SK-N-SH (cell line): ENCODE data around the gene VPS8. TPM values are rescaled to one million over a fixed set of nuclear protein-coding genes. Genes with fewer than 3 reads are reported as not detected.

Source experiments
- CTCF ChIA-PET: fragments of 300-600, 350-600 bp; formaldehyde crosslinking; extraction: SDS; loops from one replicate; lab custom pipeline; 2021; lab: Yijun Ruan, JAX
- POLR2A ChIA-PET: fragments of 350-600 bp; sonication (Branson Sonifier 250); formaldehyde crosslinking; extraction: SDS; loops from one replicate; lab custom pipeline; 2020; ENCODE audit warnings: antibody characterized with exemption, inconsistent platforms; lab: Yijun Ruan, JAX
- DNase-seq: peaks from one replicate; pipeline ENCODE4 v3.0.0; 2012
- H2AFZ ChIP-seq: fragments of 200-600 bp; sonication (generic); 2 replicates; pipeline ENCODE4 v1.8.1; 2016; ENCODE audit warnings: antibody characterized with exemption, mild to moderate bottlenecking, low read depth
- H3F3A ChIP-seq: fragments of 200-600 bp; sonication (generic); replicated peaks from 2 replicates; pipeline ENCODE3; 2016; ENCODE audit warnings: antibody characterized with exemption, mild to moderate bottlenecking; ENCODE audit not compliant: insufficient read depth
- H3K27ac ChIP-seq, 2 experiments: fragments of 200-500 bp in 1 of 2; fragments of 200-600 bp in 1 of 2; sonication (Bioruptor generic) in 1 of 2; sonication (generic), shearing (Covaris generic) in 1 of 2; 2 replicates each; pipeline versions ENCODE4 v1.5.1 to v1.6.1; 2014 to 2016; ENCODE audit warnings: low read depth in 2 of 2, inconsistent platforms in 1 of 2, low read length in 1 of 2, mild to moderate bottlenecking in 1 of 2, mixed read lengths in 1 of 2
- H3K27me3 ChIP-seq: fragments of 200-600 bp; sonication (generic), shearing (Covaris generic); 2 replicates; pipeline ENCODE4 v1.6.1; 2016; ENCODE audit warnings: mixed run types; ENCODE audit not compliant: insufficient read depth
- H3K36me3 ChIP-seq, 2 experiments: fragments of 200-500 bp in 1 of 2; fragments of 200-600 bp in 1 of 2; sonication (Bioruptor generic) in 1 of 2; sonication (generic) in 1 of 2; replicated peaks in 1 of 2; 2 replicates each; pipeline versions ENCODE3 to v1.5.1; 2014 to 2016; ENCODE audit warnings: low read length in 1 of 2, mild to moderate bottlenecking in 1 of 2; ENCODE audit not compliant: insufficient read depth in 2 of 2, control insufficient read depth in 1 of 2
- H3K4me1 ChIP-seq, 2 experiments: fragments of 200-500 bp in 1 of 2; fragments of 200-600 bp in 1 of 2; sonication (Bioruptor generic) in 1 of 2; sonication (generic), shearing (Covaris generic) in 1 of 2; 2 replicates each; pipeline versions ENCODE4 v1.5.1 to v1.6.1; 2014 to 2016; ENCODE audit warnings: low read depth in 1 of 2, low read length in 1 of 2, mixed run types in 1 of 2; ENCODE audit not compliant: insufficient read depth in 2 of 2, control insufficient read depth in 1 of 2
- H3K4me2 ChIP-seq: fragments of 200-600 bp; sonication (generic), shearing (Covaris generic); 2 replicates; pipeline ENCODE4 v1.6.1; 2017; ENCODE audit warnings: mixed run types
- H3K4me3 ChIP-seq, 2 experiments: fragments of 200-500 bp in 1 of 2; fragments of 200-600 bp in 1 of 2; sonication (Bioruptor generic) in 1 of 2; sonication (generic), shearing (Covaris generic) in 1 of 2; 2 replicates each; pipeline versions ENCODE4 v1.5.1 to v1.8.1; 2014 to 2016; ENCODE audit warnings: low read depth in 2 of 2, inconsistent platforms in 1 of 2, low read length in 1 of 2, mild to moderate bottlenecking in 1 of 2, mixed read lengths in 1 of 2, moderate library complexity in 1 of 2
- H3K79me2 ChIP-seq: fragments of 200-600 bp; sonication (generic); 2 replicates; pipeline ENCODE4 v1.8.1; 2017; ENCODE audit warnings: mild to moderate bottlenecking; ENCODE audit not compliant: insufficient read depth
- H3K9ac ChIP-seq: fragments of 200-600 bp; sonication (generic); 2 replicates; pipeline ENCODE4 v1.6.1; 2017; ENCODE audit warnings: mixed run types
- H3K9me2 ChIP-seq: fragments of 200-600 bp; sonication (generic); 2 replicates; pipeline ENCODE4 v1.6.1; 2017; ENCODE audit warnings: mixed run types
- H3K9me3 ChIP-seq: fragments of 200-600 bp; sonication (generic); 2 replicates; pipeline ENCODE4 v1.6.1; 2017; ENCODE audit warnings: mixed run types, mild to moderate bottlenecking, moderate library complexity
- H4K20me1 ChIP-seq: fragments of 200-600 bp; sonication (generic); 2 replicates; pipeline ENCODE4 v1.6.1; 2017; ENCODE audit warnings: mild to moderate bottlenecking, mixed run types; ENCODE audit not compliant: insufficient read depth
- ELF1 ChIP-seq: IDR thresholded peaks from 2 replicates; pipeline ENCODE4 v1.4.0; 2012
- EZH2phosphoT487 ChIP-seq: fragments of 200-600 bp; sonication (generic); IDR thresholded peaks from 2 replicates; pipeline ENCODE4 v1.6.1; 2017; ENCODE audit warnings: low read depth, mixed run types, mild to moderate bottlenecking, antibody characterized with exemption, moderate library complexity, borderline replicate concordance
- FOSL2 ChIP-seq: IDR thresholded peaks from 2 replicates; pipeline ENCODE4 v1.4.0; 2012; ENCODE audit warnings: low read depth, mild to moderate bottlenecking, moderate library complexity, borderline replicate concordance
- FOXJ3 ChIP-seq: sonication (generic); formaldehyde crosslinking; IDR thresholded peaks from 2 replicates; pipeline ENCODE4 v1.5.1; 2020; ENCODE audit warnings: mild to moderate bottlenecking, missing genetic modification reagents
- GATA2 ChIP-seq: sonication (generic); formaldehyde crosslinking; IDR thresholded peaks from 2 replicates; pipeline ENCODE4 v1.5.0; 2020; ENCODE audit warnings: mild to moderate bottlenecking, missing genetic modification reagents
- JUND ChIP-seq: IDR thresholded peaks from 2 replicates; pipeline ENCODE4 v1.4.0; 2012
- NFIC ChIP-seq: IDR thresholded peaks from 2 replicates; pipeline ENCODE4 v1.4.0; 2012; ENCODE audit warnings: borderline replicate concordance
- NRF1 ChIP-seq: IDR thresholded peaks from 2 replicates; pipeline ENCODE4 v1.6.1; 2012; ENCODE audit warnings: low read depth, mild to moderate bottlenecking, low read length
- POLR2AphosphoS5 ChIP-seq: IDR thresholded peaks from 2 replicates; pipeline ENCODE4 v1.6.1; 2012; ENCODE audit warnings: low read depth, low read length
- RAD21 ChIP-seq: IDR thresholded peaks from 2 replicates; pipeline ENCODE4 v1.6.1; 2012; ENCODE audit warnings: mild to moderate bottlenecking, low read length
- RFX5 ChIP-seq: IDR thresholded peaks from 2 replicates; pipeline ENCODE4 v1.6.1; 2012; ENCODE audit warnings: mild to moderate bottlenecking, improper control_type of control experiment, low read length
- TAF1 ChIP-seq: IDR thresholded peaks from 2 replicates; pipeline ENCODE4 v1.6.1; 2012; ENCODE audit warnings: low read depth, mild to moderate bottlenecking, low read length, moderate library complexity, borderline replicate concordance
- TCF12 ChIP-seq: IDR thresholded peaks from 2 replicates; pipeline ENCODE4 v1.4.0; 2012
- TEAD4 ChIP-seq: IDR thresholded peaks from 2 replicates; pipeline ENCODE4 v1.4.0; 2012; ENCODE audit warnings: mild to moderate bottlenecking, borderline replicate concordance; ENCODE audit not compliant: insufficient read depth
- WGBS: methylation state at CpG from one replicate; pipeline ENCODE4 v1.1.6; 2017; ENCODE audit warnings: low lambda C conversion rate; 5-methylcytosine and 5-hydroxymethylcytosine counted together
- polyA plus RNA-seq, 3 experiments: library from polyadenylated mRNA; depleted of rRNA; stranded (reverse); fragments of >200 nt; gene quantifications; 2 replicates each; pipeline ENCODE4 v1.2.3, GENCODE V29; 2012
- TF ChIP-seq, protein P1 (sequence below): IDR thresholded peaks from 2 replicates; pipeline ENCODE4; 2012
- TF ChIP-seq, protein P2 (sequence below): fragments of 200-600 bp; sonication (generic); IDR thresholded peaks from 2 replicates; pipeline ENCODE4 v1.6.1; 2017; ENCODE audit warnings: antibody characterized with exemption, mild to moderate bottlenecking, moderate library complexity
- TF ChIP-seq, protein P3 (sequence below): fragments of 150-350 bp; IDR thresholded peaks from 2 replicates; pipeline ENCODE4 v1.6.1; 2017; ENCODE audit warnings: antibody characterized with exemption, low read length, low read depth, borderline replicate concordance

Gene VPS8
- polyA plus RNA-seq, 1 of the 3 experiments (the other 2 are of a cell fraction) = 12.8 TPM

DNA sequence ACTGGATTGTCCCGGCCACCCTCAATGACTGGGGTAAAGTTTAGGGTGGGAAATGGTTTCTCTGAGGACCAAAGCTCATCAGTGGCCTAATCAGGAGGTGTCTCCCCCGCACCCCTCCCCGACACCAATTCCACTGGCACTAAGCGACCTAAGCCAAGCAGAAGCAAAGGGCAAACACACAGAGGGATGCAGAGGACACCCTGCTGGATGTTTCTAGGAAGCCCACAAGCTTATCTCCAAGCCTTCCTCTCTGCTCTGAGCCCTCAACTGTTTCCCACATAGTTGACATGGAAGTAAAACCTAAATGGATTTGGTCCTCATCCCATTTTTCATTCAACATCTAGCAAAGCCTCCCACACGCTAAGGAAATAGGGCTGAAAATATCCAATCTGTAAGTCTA, 272.4 kb downstream of the VPS8 start:
- Histone ChIP-seq H2AFZ (no peak overlapping the region), H3K4me2 (no peak overlapping the region), H3F3A (peaks cover 6% of the 10 kb centered on the region), H3K4me3 (no peak overlapping the region), H3K9ac (no peak overlapping the region), H3K27me3 (no peaks in the 10 kb centered on the region), H3K27ac (no peak overlapping the region), H3K9me2 (no peaks in the 10 kb centered on the region), H3K79me2 (no peaks in the 10 kb centered on the region), H3K9me3 (no peaks in the 10 kb centered on the region), H3K36me3 (no peaks in the 10 kb centered on the region), H3K4me1 (no peaks in the 10 kb centered on the region; a peak in 1 of 4 replicates), H4K20me1 (no peaks in the 10 kb centered on the region)
- 74% methylated on average over 5 of the region's 5 CpGs for WGBS
- CTCF ChIA-PET = interaction anchor here (0.8 kb wide), 1 partner anchor 196 kb away, joined by 3 read pairs; no protein-coding TSS in a partner anchor
- no peak for DNase-seq
- TF ChIP-seq TEAD4 = no peak
- TF ChIP-seq, protein P1, sequence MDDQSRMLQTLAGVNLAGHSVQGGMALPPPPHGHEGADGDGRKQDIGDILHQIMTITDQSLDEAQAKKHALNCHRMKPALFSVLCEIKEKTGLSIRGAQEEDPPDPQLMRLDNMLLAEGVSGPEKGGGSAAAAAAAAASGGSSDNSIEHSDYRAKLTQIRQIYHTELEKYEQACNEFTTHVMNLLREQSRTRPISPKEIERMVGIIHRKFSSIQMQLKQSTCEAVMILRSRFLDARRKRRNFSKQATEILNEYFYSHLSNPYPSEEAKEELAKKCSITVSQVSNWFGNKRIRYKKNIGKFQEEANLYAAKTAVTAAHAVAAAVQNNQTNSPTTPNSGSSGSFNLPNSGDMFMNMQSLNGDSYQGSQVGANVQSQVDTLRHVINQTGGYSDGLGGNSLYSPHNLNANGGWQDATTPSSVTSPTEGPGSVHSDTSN = no peak
- TF ChIP-seq, protein P2, sequence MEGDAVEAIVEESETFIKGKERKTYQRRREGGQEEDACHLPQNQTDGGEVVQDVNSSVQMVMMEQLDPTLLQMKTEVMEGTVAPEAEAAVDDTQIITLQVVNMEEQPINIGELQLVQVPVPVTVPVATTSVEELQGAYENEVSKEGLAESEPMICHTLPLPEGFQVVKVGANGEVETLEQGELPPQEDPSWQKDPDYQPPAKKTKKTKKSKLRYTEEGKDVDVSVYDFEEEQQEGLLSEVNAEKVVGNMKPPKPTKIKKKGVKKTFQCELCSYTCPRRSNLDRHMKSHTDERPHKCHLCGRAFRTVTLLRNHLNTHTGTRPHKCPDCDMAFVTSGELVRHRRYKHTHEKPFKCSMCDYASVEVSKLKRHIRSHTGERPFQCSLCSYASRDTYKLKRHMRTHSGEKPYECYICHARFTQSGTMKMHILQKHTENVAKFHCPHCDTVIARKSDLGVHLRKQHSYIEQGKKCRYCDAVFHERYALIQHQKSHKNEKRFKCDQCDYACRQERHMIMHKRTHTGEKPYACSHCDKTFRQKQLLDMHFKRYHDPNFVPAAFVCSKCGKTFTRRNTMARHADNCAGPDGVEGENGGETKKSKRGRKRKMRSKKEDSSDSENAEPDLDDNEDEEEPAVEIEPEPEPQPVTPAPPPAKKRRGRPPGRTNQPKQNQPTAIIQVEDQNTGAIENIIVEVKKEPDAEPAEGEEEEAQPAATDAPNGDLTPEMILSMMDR = no peak
- no peak for TF ChIP-seq TCF12
- no peak for TF ChIP-seq EZH2phosphoT487
- TF ChIP-seq ELF1 = no peak
- POLR2A ChIA-PET = no interaction called here

DNA sequence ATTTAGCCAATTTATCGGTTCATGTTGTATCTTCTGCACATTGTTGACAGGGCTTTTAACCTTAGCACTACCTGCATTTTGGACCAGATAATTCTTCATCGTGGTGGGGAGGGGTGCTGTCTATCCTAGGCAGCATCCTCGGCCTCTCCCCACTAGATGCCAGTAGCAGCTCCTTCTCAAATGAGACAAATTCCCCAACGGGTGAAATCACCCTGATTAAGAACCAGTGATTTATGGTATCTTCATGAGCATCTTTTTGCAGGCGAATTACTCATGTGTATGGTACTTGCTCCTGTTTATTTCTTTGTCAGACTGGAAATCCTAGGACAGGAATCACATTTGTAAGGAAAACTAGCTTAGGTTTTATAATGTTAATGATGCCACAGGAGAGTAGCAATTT, 272.9 kb downstream of the VPS8 start:
- H4K20me1 ChIP-seq = no peaks in the 10 kb centered on the region
- H3F3A ChIP-seq = peaks cover 11% of the 10 kb centered on the region
- no peak for DNase-seq
- no peaks in the 10 kb centered on the region for H3K79me2 ChIP-seq
- H2AFZ ChIP-seq = no peak overlapping the region
- H3K9me3 ChIP-seq = no peaks in the 10 kb centered on the region
- ChIA-PET POLR2A (no interaction called here), CTCF (interaction anchor here (0.8 kb wide), 2 partner anchors 185 to 195 kb away, joined by 3 to 4 read pairs; no protein-coding TSS in a partner anchor)
- no peak overlapping the region for H3K27ac ChIP-seq
- H3K27me3 ChIP-seq = no peaks in the 10 kb centered on the region
- H3K4me1 ChIP-seq = no peaks in the 10 kb centered on the region; a peak in 1 of 4 replicates
- WGBS = 37% methylated on average over 5 of the region's 5 CpGs
- H3K9me2 ChIP-seq = no peaks in the 10 kb centered on the region
- no peak overlapping the region for H3K4me2 ChIP-seq
- TF ChIP-seq FOSL2 (peak; percentile 24; the same call in 1 of the 2 replicates), NRF1 (no peak), TAF1 (no peak), FOXJ3 (no peak), NFIC (no peak), POLR2AphosphoS5 (no peak), RAD21 (peak; percentile 33; the same call in 1 of the 2 replicates), RFX5 (no peak), GATA2 (CRISPR knock-in tag) (peak; percentile 42), JUND (peak; percentile 32)
- TF ChIP-seq, protein P1 = peak; percentile 54
- TF ChIP-seq, protein P2 = peak; percentile 49
- TF ChIP-seq, protein P3, sequence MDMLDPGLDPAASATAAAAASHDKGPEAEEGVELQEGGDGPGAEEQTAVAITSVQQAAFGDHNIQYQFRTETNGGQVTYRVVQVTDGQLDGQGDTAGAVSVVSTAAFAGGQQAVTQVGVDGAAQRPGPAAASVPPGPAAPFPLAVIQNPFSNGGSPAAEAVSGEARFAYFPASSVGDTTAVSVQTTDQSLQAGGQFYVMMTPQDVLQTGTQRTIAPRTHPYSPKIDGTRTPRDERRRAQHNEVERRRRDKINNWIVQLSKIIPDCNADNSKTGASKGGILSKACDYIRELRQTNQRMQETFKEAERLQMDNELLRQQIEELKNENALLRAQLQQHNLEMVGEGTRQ = no peak
- H3K36me3 ChIP-seq = no peaks in the 10 kb centered on the region
- no peak overlapping the region for H3K4me3 ChIP-seq
- H3K9ac ChIP-seq = no peak overlapping the region
